ENCODE results near the gene ACSM2A.
"Not testable (repeated sequence)": the region's sequence is repeated elsewhere in the genome, so short reads cannot be mapped to it uniquely, and the experiment has no call there.

Gene ACSM2A

GRCh38 chr16:20451364-20451763 lies at the start of gene ACSM2A:
Gene ACSM2A (plus strand): TSS chr16:20451521. CDS start chr16:20460115, 8,594 bp downstream.
- not testable (repeated sequence) for DNase-seq (ENCODE audit: low read depth, low spot score)

- no peak for DNase-seq (ENCODE audit: low read depth, low spot score)
Measured at GRCh38 chr16:20402651-20403050, 48.7 kb upstream of the ACSM2A start.

- DNase-seq (ENCODE audit: low read depth, low spot score), result no peak
Measured at GRCh38 chr16:20404637-20405036, 46.7 kb upstream of the ACSM2A start, which contains the start of gene PDILT. Gene PDILT (minus strand): TSS chr16:20404737. CDS start chr16:20399300, 5,437 bp downstream.

- DNase-seq (ENCODE audit: low read depth, low spot score), result no peak
Measured at GRCh38 chr16:20409398-20410120, 41.8 kb upstream of the ACSM2A start, which contains the start of gene ACSM5. Gene ACSM5 (plus strand): TSS chr16:20409534. CDS start chr16:20411485, 1,951 bp downstream.

GRCh38 chr16:20410121-20410723 lies 41.1 kb upstream of the ACSM2A start:
- no peak for DNase-seq (ENCODE audit: low read depth, low spot score)

- DNase-seq (ENCODE audit: low read depth, low spot score), result no peak
Measured at GRCh38 chr16:20411055-20411454, 40.3 kb upstream of the ACSM2A start.

- no peak for DNase-seq (ENCODE audit: low read depth, low spot score)
Measured at GRCh38 chr16:20415541-20415940, 35.8 kb upstream of the ACSM2A start.

- not testable (repeated sequence) for DNase-seq (ENCODE audit: low read depth, low spot score)
Measured at GRCh38 chr16:20419093-20419492, 32.2 kb upstream of the ACSM2A start.

GRCh38 chr16:20421748-20422147 lies 29.6 kb upstream of the ACSM2A start:
- DNase-seq (ENCODE audit: low read depth, low spot score), result not testable (repeated sequence)

- not testable (repeated sequence) for DNase-seq (ENCODE audit: low read depth, low spot score)
Measured at GRCh38 chr16:20423772-20424128, 27.6 kb upstream of the ACSM2A start.

GRCh38 chr16:20424129-20424866 lies 27.0 kb upstream of the ACSM2A start:
- DNase-seq (ENCODE audit: low read depth, low spot score), result no peak

- DNase-seq (ENCODE audit: low read depth, low spot score), result not testable (repeated sequence)
Measured at GRCh38 chr16:20427401-20427797, 23.9 kb upstream of the ACSM2A start.

- not testable (repeated sequence) for DNase-seq (ENCODE audit: low read depth, low spot score)
Measured at GRCh38 chr16:20429499-20429898, 21.8 kb upstream of the ACSM2A start.

- DNase-seq (ENCODE audit: low read depth, low spot score), result not testable (repeated sequence)
Measured at GRCh38 chr16:20430480-20430879, 20.8 kb upstream of the ACSM2A start.

GRCh38 chr16:20430948-20431347 lies 20.4 kb upstream of the ACSM2A start:
- no peak for DNase-seq (ENCODE audit: low read depth, low spot score)

GRCh38 chr16:20438950-20439349 lies 12.4 kb upstream of the ACSM2A start:
- DNase-seq (ENCODE audit: low read depth, low spot score), result not testable (repeated sequence)

- DNase-seq (ENCODE audit: low read depth, low spot score), result not testable (repeated sequence)
Measured at GRCh38 chr16:20439820-20440231, 11.5 kb upstream of the ACSM2A start.

GRCh38 chr16:20440731-20441130 lies 10.6 kb upstream of the ACSM2A start:
- not testable (repeated sequence) for DNase-seq (ENCODE audit: low read depth, low spot score)

- DNase-seq (ENCODE audit: low read depth, low spot score), result no peak
Measured at GRCh38 chr16:20441191-20441590, 10.1 kb upstream of the ACSM2A start.

- DNase-seq (ENCODE audit: low read depth, low spot score), result not testable (repeated sequence)
Measured at GRCh38 chr16:20441859-20442258, 9.5 kb upstream of the ACSM2A start.

GRCh38 chr16:20446652-20447393 lies 4.5 kb upstream of the ACSM2A start:
- DNase-seq (ENCODE audit: low read depth, low spot score), result not testable (repeated sequence)
